H1 (cell line): ENCODE results near the gene GRM7. TPM values are rescaled to one million over a fixed set of nuclear protein-coding genes. Genes with fewer than 3 reads are reported as not detected.
A peak's percentile ranks its signal among the peaks of the same experiment; 100 is the strongest.

Experiments
- CTCF ChIA-PET: fragments of 300-600 bp; sonication (Branson Sonifier 250); formaldehyde crosslinking; loops from one replicate; lab custom pipeline; 2021; ENCODE audit not compliant: partially characterized antibody; lab: Charles Lee
- POLR2A ChIA-PET: fragments of 300-600 bp; sonication (Branson Sonifier 250); formaldehyde crosslinking; loops from one replicate; lab custom pipeline; 2021; ENCODE audit warnings: inconsistent platforms; ENCODE audit not compliant: partially characterized antibody; lab: Charles Lee
- DNase-seq, 2 experiments: peaks; one replicate each; pipeline versions ENCODE4 v3.0.0 to v3.0.0-alpha.2; 2010 to 2022; ENCODE audit warnings: low spot score in 2 of 2, low read depth in 1 of 2, mixed read lengths in 1 of 2
- FAIRE-seq: peaks from 2 replicates; lab custom pipeline; 2011; peaks lifted over from hg19 to GRCh38; lab: Jason Lieb, UNC
- H2AFZ ChIP-seq: 2 replicates; pipeline ENCODE4 v1.8.1; 2012; ENCODE audit warnings: low read length, inconsistent platforms
- H2AK5ac ChIP-seq: 2 replicates; pipeline ENCODE4 v1.6.1; 2013; ENCODE audit warnings: low read depth, low read length
- H2BK120ac ChIP-seq: replicated peaks from 2 replicates; pipeline ENCODE3; 2013; ENCODE audit warnings: low read depth, low read length, inconsistent platforms
- H2BK12ac ChIP-seq: 2 replicates; pipeline ENCODE4 v1.6.1; 2013; ENCODE audit warnings: low read depth, low read length
- H2BK15ac ChIP-seq: 2 replicates; pipeline ENCODE4 v1.6.1; 2013; ENCODE audit warnings: low read length
- H2BK20ac ChIP-seq: 2 replicates; pipeline ENCODE4 v1.6.1; 2013; ENCODE audit warnings: low read length
- H2BK5ac ChIP-seq: 2 replicates; pipeline ENCODE4 v1.6.1; 2013; ENCODE audit warnings: low read depth, low read length
- H3K14ac ChIP-seq: 2 replicates; pipeline ENCODE4 v1.6.1; 2013; ENCODE audit warnings: inconsistent platforms; ENCODE audit not compliant: insufficient read length
- H3K18ac ChIP-seq: 2 replicates; pipeline ENCODE4 v1.6.1; 2013; ENCODE audit warnings: low read length; ENCODE audit errors: extremely low read depth
- H3K23ac ChIP-seq: 2 replicates; pipeline ENCODE4 v1.6.1; 2013; ENCODE audit warnings: inconsistent platforms; ENCODE audit not compliant: insufficient read length
- H3K23me2 ChIP-seq: 2 replicates; pipeline ENCODE4 v1.6.1; 2013; ENCODE audit warnings: low read depth, low read length
- H3K27ac ChIP-seq: 2 replicates; pipeline ENCODE4 v1.6.1; 2011; ENCODE audit warnings: low read depth, low read length, inconsistent platforms
- H3K27me3 ChIP-seq, 4 experiments: replicated peaks in 1 of 4; 1 replicate in 1 of 4; 2 replicates in 3 of 4; pipeline versions ENCODE4 v1.6.1 to v1.8.1; 2011 to 2013; ENCODE audit warnings: low read length in 3 of 4, mild to moderate bottlenecking in 3 of 4, inconsistent platforms in 2 of 4, mixed read lengths in 2 of 4, moderate library complexity in 1 of 4; ENCODE audit not compliant: control insufficient read depth in 3 of 4, insufficient read depth in 3 of 4; ENCODE audit errors: extremely low read depth in 1 of 4
- H3K36me3 ChIP-seq, 4 experiments: 2 replicates each; pipeline versions ENCODE4 v1.6.1 to v1.8.1; 2011 to 2013; ENCODE audit warnings: mild to moderate bottlenecking in 4 of 4, low read length in 3 of 4, moderate library complexity in 2 of 4, control low read depth in 1 of 4, inconsistent platforms in 1 of 4; ENCODE audit not compliant: insufficient read depth in 4 of 4, control insufficient read depth in 2 of 4
- H3K4ac ChIP-seq: replicated peaks from 2 replicates; pipeline ENCODE3; 2013; ENCODE audit warnings: low read length, low read depth, mixed read lengths, inconsistent platforms; ENCODE audit not compliant: insufficient read length
- H3K4me1 ChIP-seq, 4 experiments: replicated peaks in 1 of 4; 1 replicate in 1 of 4; 2 replicates in 3 of 4; pipeline versions ENCODE4 v1.6.1 to v1.8.1; 2011 to 2013; ENCODE audit warnings: low read length in 3 of 4, inconsistent platforms in 2 of 4, mixed read lengths in 1 of 4; ENCODE audit not compliant: insufficient read depth in 4 of 4, control insufficient read depth in 3 of 4
- H3K4me2 ChIP-seq, 2 experiments: 2 replicates each; pipeline versions ENCODE4 v1.6.1 to v1.8.1; 2011 to 2013; ENCODE audit warnings: low read depth in 2 of 2, low read length in 2 of 2, control low read depth in 1 of 2, inconsistent platforms in 1 of 2, mild to moderate bottlenecking in 1 of 2; ENCODE audit not compliant: insufficient read depth in 1 of 2
- H3K4me3 ChIP-seq, 4 experiments: fragments of 200-600, 300-600 bp in 1 of 4; sonication (generic), shearing (Covaris generic), sonication (Bioruptor Twin) in 1 of 4; 2 replicates each; pipeline versions ENCODE4 v1.5.1 to v1.8.1; 2011 to 2016; ENCODE audit warnings: low read length in 4 of 4, low read depth in 3 of 4, control low read depth in 2 of 4, inconsistent platforms in 2 of 4, mild to moderate bottlenecking in 2 of 4, mixed read lengths in 1 of 4, moderate library complexity in 1 of 4; ENCODE audit not compliant: insufficient read depth in 2 of 4; ENCODE audit errors: extremely low read depth in 1 of 4
- H3K56ac ChIP-seq: replicated peaks from 2 replicates; pipeline ENCODE3; 2013; ENCODE audit warnings: low read depth, mild to moderate bottlenecking, mixed read lengths, low read length, inconsistent platforms; ENCODE audit not compliant: insufficient read length
- H3K79me1 ChIP-seq: 2 replicates; pipeline ENCODE4 v1.6.1; 2013; ENCODE audit warnings: low read depth, low read length, control low read depth
- H3K79me2 ChIP-seq, 2 experiments: 2 replicates each; pipeline versions ENCODE4 v1.6.1 to v1.8.1; 2012 to 2013; ENCODE audit warnings: low read length in 2 of 2, mild to moderate bottlenecking in 2 of 2, inconsistent platforms in 1 of 2; ENCODE audit not compliant: insufficient read depth in 2 of 2, control insufficient read depth in 1 of 2
- H3K9ac ChIP-seq, 4 experiments: replicated peaks in 1 of 4; 1 replicate in 1 of 4; 2 replicates in 3 of 4; pipeline versions ENCODE4 v1.6.1 to v1.8.1; 2011 to 2013; ENCODE audit warnings: low read depth in 3 of 4, low read length in 3 of 4, control low read depth in 2 of 4, mild to moderate bottlenecking in 2 of 4, moderate library complexity in 2 of 4, inconsistent platforms in 1 of 4; ENCODE audit errors: extremely low read depth in 1 of 4
- H3K9me3 ChIP-seq, 2 experiments: 2 replicates each; pipeline versions ENCODE4 v1.6.1 to v1.8.1; 2012 to 2013; ENCODE audit warnings: mild to moderate bottlenecking in 2 of 2, moderate library complexity in 2 of 2, control low read depth in 1 of 2, inconsistent platforms in 1 of 2, low read depth in 1 of 2, low read length in 1 of 2, mixed read lengths in 1 of 2; ENCODE audit not compliant: insufficient read depth in 2 of 2
- H4K20me1 ChIP-seq, 2 experiments: replicated peaks in 1 of 2; 2 replicates each; pipeline versions ENCODE3 to v1.8.1; 2011 to 2013; ENCODE audit warnings: inconsistent platforms in 2 of 2, low read length in 2 of 2, mild to moderate bottlenecking in 1 of 2; ENCODE audit not compliant: insufficient read depth in 2 of 2, control insufficient read depth in 1 of 2
- H4K5ac ChIP-seq: 2 replicates; pipeline ENCODE4 v1.6.1; 2013; ENCODE audit warnings: low read length, low read depth, mixed read lengths, inconsistent platforms; ENCODE audit not compliant: insufficient read length
- H4K8ac ChIP-seq: 2 replicates; pipeline ENCODE4 v1.8.0; 2013; ENCODE audit warnings: mild to moderate bottlenecking, moderate library complexity, low read length, inconsistent platforms; ENCODE audit not compliant: insufficient read depth; ENCODE audit errors: extremely low read depth
- H4K91ac ChIP-seq: replicated peaks from 2 replicates; pipeline ENCODE3; 2013; ENCODE audit warnings: low read length, mixed read lengths, inconsistent platforms; ENCODE audit not compliant: insufficient read length
- BRCA1 ChIP-seq: IDR thresholded peaks from 2 replicates; pipeline ENCODE4 v1.6.1; 2012; ENCODE audit warnings: low read depth, low read length, improper control_type of control experiment
- EZH2 ChIP-seq: fragments of 200-600 bp; sonication (generic); IDR thresholded peaks from 2 replicates; pipeline ENCODE4 v1.7.1; 2012; ENCODE audit warnings: low read depth, mild to moderate bottlenecking, moderate library complexity, low read length, inconsistent platforms; ENCODE audit not compliant: severe bottlenecking
- FOSL1 ChIP-seq: IDR thresholded peaks from 2 replicates; pipeline ENCODE4 v1.6.1; 2011; ENCODE audit warnings: mild to moderate bottlenecking, low read depth, low read length, moderate library complexity; ENCODE audit not compliant: insufficient read depth
- HDAC6 ChIP-seq: IDR thresholded peaks from one replicate; pipeline ENCODE4 v1.7.1; 2012; ENCODE audit warnings: low read depth, mild to moderate bottlenecking, inconsistent platforms, low read length, moderate library complexity
- JUND ChIP-seq: IDR thresholded peaks from 2 replicates; pipeline ENCODE4 v1.6.1; 2011; ENCODE audit warnings: mild to moderate bottlenecking, improper control_type of control experiment, low read length
- KDM1A ChIP-seq: fragments of 200-600, 300-600 bp; sonication (generic); IDR thresholded peaks from 2 replicates; pipeline ENCODE4 v1.7.1; 2016; ENCODE audit warnings: mild to moderate bottlenecking, low read length, borderline replicate concordance
- SIN3A ChIP-seq, 2 experiments: IDR thresholded peaks in 1 of 2; conservative IDR thresholded peaks in 1 of 2; 2 replicates each; pipeline ENCODE4 v1.6.1; 2011 to 2012; ENCODE audit warnings: low read length in 2 of 2, improper control_type of control experiment in 1 of 2, low read depth in 1 of 2, mild to moderate bottlenecking in 1 of 2
- SIX5 ChIP-seq: IDR thresholded peaks from 2 replicates; pipeline ENCODE4 v1.6.1; 2011; ENCODE audit warnings: mild to moderate bottlenecking, low read depth, low read length
- TCF12 ChIP-seq: IDR thresholded peaks from 2 replicates; pipeline ENCODE4 v1.6.1; 2011; ENCODE audit warnings: low read depth, mild to moderate bottlenecking, low read length
- YY1 ChIP-seq: IDR thresholded peaks from 2 replicates; pipeline ENCODE4 v1.6.1; 2011; ENCODE audit warnings: low read depth, mild to moderate bottlenecking, low read length
- WGBS, 2 experiments: shearing (Covaris generic) in 1 of 2; methylation state at CpG; one replicate each; pipeline versions ENCODE4 v1.1.6 to v1.1.7; 2013 to 2015; ENCODE audit warnings: low lambda C conversion rate in 2 of 2, mixed read lengths in 2 of 2, inconsistent platforms in 1 of 2, low coverage in 1 of 2, missing lambda C conversion rate in 1 of 2; ENCODE audit not compliant: insufficient replicate concordance in 2 of 2, insufficient coverage in 1 of 2, insufficient read length in 1 of 2; ENCODE audit errors: extremely low coverage in 1 of 2, missing lambda C conversion rate in 1 of 2; 5-methylcytosine and 5-hydroxymethylcytosine counted together
- polyA plus RNA-seq, 7 experiments: library from polyadenylated mRNA; depleted of rRNA in 3 of 7; stranded (reverse) in 5 of 7; unstranded in 2 of 7; fragments of >200 nt in 5 of 7; fragments of 200-250 nt in 2 of 7; gene quantifications; 1 replicate in 5 of 7; 2 replicates in 1 of 7; 4 replicates in 1 of 7; pipeline versions ENCODE4 v1.2.1 to v1.2.3, GENCODE V29; 2011 to 2013; ENCODE audit warnings: missing spikeins in 2 of 7, mixed read lengths in 2 of 7
- total RNA-seq: library from RNA; stranded (reverse); fragmentation: NEBNext Ultra II Directional; extraction: Animal tissue kit (Norgen Biotek cat#: 25700); gene quantifications from 2 replicates; pipeline ENCODE4 v1.2.1, GENCODE V29; 2021
- TF ChIP-seq, protein P1 (sequence below): IDR thresholded peaks from 2 replicates; pipeline ENCODE4 v1.6.1; 2011; ENCODE audit warnings: low read length, improper control_type of control experiment
- TF ChIP-seq, protein P2 (sequence below): IDR thresholded peaks from 2 replicates; pipeline ENCODE4 v1.6.1; 2012; ENCODE audit warnings: low read length, inconsistent platforms

Gene GRM7
- total and polyA plus RNA-seq, 2 of the 8 experiments (the other 6 are each of a cell fraction or from before 2014, with no cell fraction given): 0.17 to 0.24 TPM

DNA sequence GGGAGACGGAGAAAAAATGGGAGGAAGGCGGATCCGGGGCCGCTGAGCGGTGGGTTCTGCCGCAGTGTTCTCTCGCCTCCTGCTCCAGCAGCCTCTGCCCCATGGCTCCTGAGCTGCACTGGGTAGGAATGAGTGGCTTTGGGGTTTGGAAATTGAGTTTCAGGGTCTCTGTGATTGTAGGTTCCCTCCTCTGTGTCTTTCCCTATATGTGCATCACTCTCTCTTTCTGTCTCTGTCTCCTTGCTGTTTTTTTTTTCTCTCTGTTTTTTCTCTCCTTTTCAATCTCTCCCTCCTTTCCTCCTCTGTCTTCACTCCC is 1.9 kb downstream of the GRM7 start:
- Histone ChIP-seq H2AFZ (0 out of 2 replicates have a peak overlapping the region, but pooled peaks have one; percentile 26), H2BK12ac (0 out of 2 replicates have a peak overlapping the region, but pooled peaks have one; percentile 33), H3K23ac (no peak overlapping the region), H3K79me2 (no peaks in the 10 kb centered on the region), H2BK15ac (no peak overlapping the region), H3K4me2 (peak overlapping the region; percentile 98), H4K91ac (no peak overlapping the region), H4K8ac (no peak overlapping the region), H3K4ac (no peak overlapping the region), H3K14ac (no peak overlapping the region), H4K5ac (no peak overlapping the region), H3K27ac (no peak overlapping the region), H2BK5ac (no peak overlapping the region), H2BK120ac (no peak overlapping the region), H4K20me1 (peaks cover 0 to 2% of the 10 kb centered on the region in 2 experiments), H3K79me1 (no peaks in the 10 kb centered on the region), H3K4me1 (peaks cover 0 to 12% (median 6%) of the 10 kb centered on the region in 4 experiments; a peak in 6 of 7 replicates), H3K9ac (no peak overlapping the region), H3K56ac (no peak overlapping the region), H2BK20ac (no peak overlapping the region), H3K27me3 (peaks cover 31 to 60% (median 51%) of the 10 kb centered on the region in 4 experiments), H3K36me3 (no peaks in the 10 kb centered on the region), H2AK5ac (no peak overlapping the region), H3K9me3 (no peaks in the 10 kb centered on the region; a peak in 1 of 4 replicates), H3K18ac (no peak overlapping the region), H3K23me2 (peaks cover 17% of the 10 kb centered on the region), H3K4me3 (peak overlapping the region; percentile 35 to 82 (median 54))
- DNase-seq: no peak
- WGBS, 2 experiments: 10% methylated on average over 6 of the region's 7 CpGs; no CpG with 5 or more reads in 1 of the 2 experiments
- no peak for FAIRE-seq
- CTCF ChIA-PET: no interaction called here
- POLR2A ChIA-PET: no interaction called here
- TF ChIP-seq JUND (no peak), SIX5 (no peak), EZH2 (peak; percentile 17), FOSL1 (no peak), YY1 (no peak), KDM1A (no peak), TCF12 (no peak), HDAC6 (no peak), SIN3A (conservative IDR thresholded peaks at IDR 0.05 in 1 of 2, IDR thresholded peaks at IDR 0.05 in 1 of 2; ENCODE audit: low read depth in 1 of 2, low read length in 2 of 2) (no peak), BRCA1 (no peak)
- TF ChIP-seq, protein P1, sequence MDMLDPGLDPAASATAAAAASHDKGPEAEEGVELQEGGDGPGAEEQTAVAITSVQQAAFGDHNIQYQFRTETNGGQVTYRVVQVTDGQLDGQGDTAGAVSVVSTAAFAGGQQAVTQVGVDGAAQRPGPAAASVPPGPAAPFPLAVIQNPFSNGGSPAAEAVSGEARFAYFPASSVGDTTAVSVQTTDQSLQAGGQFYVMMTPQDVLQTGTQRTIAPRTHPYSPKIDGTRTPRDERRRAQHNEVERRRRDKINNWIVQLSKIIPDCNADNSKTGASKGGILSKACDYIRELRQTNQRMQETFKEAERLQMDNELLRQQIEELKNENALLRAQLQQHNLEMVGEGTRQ: no peak
- TF ChIP-seq, protein P2, sequence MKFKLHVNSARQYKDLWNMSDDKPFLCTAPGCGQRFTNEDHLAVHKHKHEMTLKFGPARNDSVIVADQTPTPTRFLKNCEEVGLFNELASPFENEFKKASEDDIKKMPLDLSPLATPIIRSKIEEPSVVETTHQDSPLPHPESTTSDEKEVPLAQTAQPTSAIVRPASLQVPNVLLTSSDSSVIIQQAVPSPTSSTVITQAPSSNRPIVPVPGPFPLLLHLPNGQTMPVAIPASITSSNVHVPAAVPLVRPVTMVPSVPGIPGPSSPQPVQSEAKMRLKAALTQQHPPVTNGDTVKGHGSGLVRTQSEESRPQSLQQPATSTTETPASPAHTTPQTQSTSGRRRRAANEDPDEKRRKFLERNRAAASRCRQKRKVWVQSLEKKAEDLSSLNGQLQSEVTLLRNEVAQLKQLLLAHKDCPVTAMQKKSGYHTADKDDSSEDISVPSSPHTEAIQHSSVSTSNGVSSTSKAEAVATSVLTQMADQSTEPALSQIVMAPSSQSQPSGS: no peak
